ENCODE data around the gene GPAT2.
"Not testable (repeated sequence)": the region's sequence is repeated elsewhere in the genome, so short reads cannot be mapped to it uniquely, and the experiment has no call there.

GPAT2 gene

GRCh38 chr2:96064047-96064675 is 29.4 kb upstream of the GPAT2 start:
- not testable (repeated sequence) for DNase-seq

- DNase-seq = not testable (repeated sequence)
Measured at GRCh38 chr2:96063116-96063899, 28.6 kb upstream of the GPAT2 start.

- DNase-seq = not testable (repeated sequence)
Measured at GRCh38 chr2:96062483-96062882, 27.8 kb upstream of the GPAT2 start.

DNA sequence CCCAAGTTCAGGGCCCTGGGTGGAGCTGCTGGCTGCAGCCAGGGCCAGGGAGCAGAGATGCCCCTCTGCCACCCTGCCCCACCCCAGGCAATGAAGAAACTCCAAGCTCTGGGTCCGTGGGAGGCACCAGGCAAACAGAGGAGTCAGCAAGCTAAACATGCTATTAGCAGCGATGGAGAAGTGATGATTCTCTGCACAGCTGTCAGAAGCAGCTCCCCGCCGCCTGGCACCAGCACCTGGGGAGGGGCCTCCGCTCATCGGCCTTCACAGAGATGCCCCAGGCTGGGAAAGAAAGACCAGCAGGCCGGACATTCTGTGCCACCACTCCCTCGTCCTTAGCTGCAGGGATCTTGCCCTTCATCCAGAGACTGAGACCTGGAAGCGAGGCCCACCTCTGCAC is 27.2 kb upstream of the GPAT2 start:
- not testable (repeated sequence) for DNase-seq

GRCh38 chr2:96061197-96061817 is 26.6 kb upstream of the GPAT2 start:
- not testable (repeated sequence) for DNase-seq

DNA sequence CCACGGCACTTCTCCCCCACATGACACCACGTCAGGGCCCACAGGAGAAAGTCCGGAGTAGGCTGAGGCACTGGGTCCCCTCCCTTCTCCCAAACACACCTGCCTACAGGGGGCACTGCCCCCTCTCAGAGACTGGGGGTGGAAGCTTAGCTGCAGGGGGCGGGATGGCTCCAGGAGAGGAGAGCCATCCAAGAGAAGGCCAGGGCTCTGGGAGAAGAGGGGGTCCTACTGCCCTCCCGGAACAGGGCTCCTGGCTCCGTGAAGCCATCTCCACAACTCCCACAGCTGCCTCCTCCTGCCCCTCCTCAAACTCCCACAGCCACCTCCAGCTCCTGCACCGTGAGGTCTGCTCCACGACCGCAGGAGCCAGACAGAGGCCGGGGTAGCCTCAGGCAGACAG is 25.6 kb upstream of the GPAT2 start:
- not testable (repeated sequence) for DNase-seq

- DNase-seq = not testable (repeated sequence)
Measured at GRCh38 chr2:96059443-96059842, 24.7 kb upstream of the GPAT2 start.

GRCh38 chr2:96055830-96056229 is 21.1 kb upstream of the GPAT2 start:
- not testable (repeated sequence) for DNase-seq

GRCh38 chr2:96054537-96054936 is 19.8 kb upstream of the GPAT2 start:
- not testable (repeated sequence) for DNase-seq

DNA sequence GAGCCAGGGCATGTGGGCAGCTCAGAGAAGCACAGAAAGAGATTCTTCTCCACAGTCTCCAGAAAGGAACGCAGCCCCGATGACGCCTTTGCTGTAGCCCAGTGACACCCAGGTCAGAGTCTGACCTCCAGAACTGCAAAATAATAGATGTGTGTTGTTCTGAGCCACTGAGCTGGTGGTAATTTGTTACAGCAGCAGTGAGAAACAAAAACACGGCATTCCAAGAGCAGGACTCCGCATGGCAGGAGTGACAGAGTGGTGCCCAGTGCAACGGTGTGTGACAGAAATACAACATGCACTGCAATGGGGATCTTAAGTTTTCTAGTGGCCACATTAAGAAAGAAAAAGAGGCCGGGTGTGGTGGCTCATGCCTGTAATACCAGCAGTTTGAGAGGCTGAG is 18.7 kb upstream of the GPAT2 start:
- not testable (repeated sequence) for DNase-seq

GRCh38 chr2:96052632-96053031 is 17.9 kb upstream of the GPAT2 start:
- not testable (repeated sequence) for DNase-seq

GRCh38 chr2:96049917-96050262 is 15.2 kb upstream of the GPAT2 start:
- not testable (repeated sequence) for DNase-seq

- DNase-seq = not testable (repeated sequence)
Measured at GRCh38 chr2:96049049-96049916, 14.6 kb upstream of the GPAT2 start.

GRCh38 chr2:96035554-96035953 is 838 bp upstream of the GPAT2 start:
- DNase-seq = not testable (repeated sequence)

GRCh38 chr2:96033997-96034396 is 719 bp downstream of the GPAT2 start:
- not testable (repeated sequence) for DNase-seq

DNA sequence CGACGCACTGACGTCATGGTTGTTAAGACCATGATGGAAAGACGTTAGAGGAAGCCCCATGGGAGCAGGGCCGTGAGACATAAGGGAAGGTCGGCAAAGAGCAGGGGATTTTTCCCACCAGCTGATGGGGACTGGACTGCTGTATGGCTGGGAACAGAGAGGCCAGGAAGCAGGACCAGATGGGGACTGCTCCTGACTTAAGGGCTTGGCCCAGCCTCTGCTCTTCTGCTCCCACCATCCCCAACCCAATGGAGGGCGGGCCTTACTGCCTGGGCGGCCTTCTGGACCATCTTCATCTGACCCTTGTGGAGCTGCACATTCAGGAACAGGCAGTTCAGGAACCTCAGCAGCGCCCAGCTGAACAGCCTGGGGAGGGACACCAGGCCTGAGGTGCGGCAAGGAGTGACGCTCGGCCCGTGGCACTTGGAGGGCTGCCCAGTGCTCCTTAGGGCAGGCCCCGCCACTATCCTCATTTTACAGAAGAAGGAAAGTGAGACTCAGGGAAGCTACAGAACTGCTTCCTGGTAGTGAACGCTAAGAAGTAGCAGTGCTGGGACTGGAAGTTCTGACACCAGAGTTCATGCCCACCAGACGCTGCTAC is 6.9 kb downstream of the GPAT2 start:
- not testable (repeated sequence) for DNase-seq

DNA sequence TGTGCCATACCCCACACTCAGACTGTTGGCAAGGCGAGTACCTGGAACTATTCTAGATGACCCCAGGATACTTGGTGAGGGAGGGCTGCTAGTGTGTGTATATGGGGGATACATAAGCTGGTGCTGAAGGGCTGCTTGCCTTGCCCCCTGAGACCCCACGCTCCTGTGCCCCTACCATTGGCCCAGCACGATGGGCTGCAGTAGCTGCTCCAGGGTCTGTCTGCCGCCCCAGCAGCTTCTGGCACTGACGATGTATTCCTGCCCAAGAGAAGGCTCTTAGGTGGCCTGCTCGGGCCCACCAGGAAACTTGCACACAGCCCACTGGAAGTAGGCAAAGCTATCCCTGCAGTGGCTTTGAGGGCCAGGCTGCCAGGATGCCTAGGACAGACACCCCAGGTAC is 9.0 kb downstream of the GPAT2 start:
- not testable (repeated sequence) for DNase-seq

GRCh38 chr2:96025194-96025492 is 9.6 kb downstream of the GPAT2 start:
- no peak for DNase-seq

DNA sequence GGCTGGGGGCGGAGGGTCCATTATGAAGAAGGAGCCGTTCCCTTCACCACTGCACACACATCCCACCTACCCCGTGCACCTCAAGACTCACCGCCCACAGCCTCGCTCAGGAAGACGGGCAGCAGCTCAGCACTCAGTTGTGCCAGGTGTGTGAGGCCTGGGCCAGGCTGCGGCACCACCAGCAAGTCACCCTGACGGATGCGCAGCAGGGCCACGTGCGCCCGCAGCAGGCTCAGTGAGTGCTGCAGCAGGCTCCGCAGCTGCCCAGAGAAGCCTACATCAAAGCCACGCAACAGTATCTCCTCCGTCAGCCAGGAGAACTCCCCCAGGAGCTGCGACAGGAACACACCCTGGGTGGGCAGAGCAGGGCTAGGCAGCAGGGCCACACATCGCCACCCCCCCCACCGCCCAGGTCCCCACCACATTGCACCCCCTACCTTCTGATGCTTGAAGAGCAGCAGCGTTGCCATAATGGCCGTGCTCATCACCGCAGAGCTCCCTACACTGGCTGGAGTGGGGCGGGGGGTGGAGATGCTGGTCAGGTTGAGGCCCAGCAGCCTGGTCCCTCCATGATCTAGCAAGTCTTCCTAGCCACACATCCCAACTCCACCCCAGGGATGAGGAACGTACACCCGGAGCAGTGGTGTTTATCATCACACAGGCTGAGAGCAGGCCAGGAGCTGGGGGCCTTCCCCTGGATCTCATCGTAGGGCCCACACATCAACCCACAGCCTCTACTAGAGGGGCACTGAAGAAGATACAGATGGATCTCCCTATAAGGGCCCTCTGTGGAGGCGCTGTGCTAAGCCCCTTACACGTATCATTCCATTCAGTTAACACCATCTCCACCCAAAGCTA is 10.2 kb downstream of the GPAT2 start:
- no peak for DNase-seq

DNA sequence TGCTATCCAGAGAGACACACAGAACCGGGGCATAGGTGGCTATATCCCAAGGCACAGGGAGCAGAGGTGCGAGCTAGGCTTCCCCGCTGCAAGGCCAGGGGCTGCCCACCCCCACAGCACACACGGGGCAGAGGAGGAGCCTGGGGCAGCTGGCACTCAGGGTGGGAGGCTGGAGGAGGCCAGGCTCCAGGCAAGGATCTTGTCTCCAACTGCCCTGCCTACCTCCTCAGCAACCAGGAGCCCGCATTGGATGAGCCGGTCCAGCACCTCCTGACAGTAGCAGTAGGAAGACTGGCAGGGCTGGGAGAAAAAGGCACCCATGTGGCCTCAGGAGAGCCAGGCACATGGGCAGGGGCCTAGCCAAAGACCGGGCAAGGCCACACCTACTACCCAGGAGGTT is 11.0 kb downstream of the GPAT2 start:
- not testable (repeated sequence) for DNase-seq

- DNase-seq = not testable (repeated sequence)
Measured at GRCh38 chr2:96022701-96023447, 11.8 kb downstream of the GPAT2 start.

All from GF-D8 (cell line).